Activated T-cell treated with anti-CD3 and anti-CD28 coated beads for 24 hours (primary cell): Measurements from ENCODE around the gene ZNF282.
"Not testable (repeated sequence)": the region's sequence is repeated elsewhere in the genome, so short reads cannot be mapped to it uniquely, and the experiment has no call there.

Source experiments
- DNase-seq: peaks from one replicate; pipeline ENCODE4 v3.0.0-alpha.2; 2020; ENCODE audit warnings: low read depth

The ZNF282 gene

DNA sequence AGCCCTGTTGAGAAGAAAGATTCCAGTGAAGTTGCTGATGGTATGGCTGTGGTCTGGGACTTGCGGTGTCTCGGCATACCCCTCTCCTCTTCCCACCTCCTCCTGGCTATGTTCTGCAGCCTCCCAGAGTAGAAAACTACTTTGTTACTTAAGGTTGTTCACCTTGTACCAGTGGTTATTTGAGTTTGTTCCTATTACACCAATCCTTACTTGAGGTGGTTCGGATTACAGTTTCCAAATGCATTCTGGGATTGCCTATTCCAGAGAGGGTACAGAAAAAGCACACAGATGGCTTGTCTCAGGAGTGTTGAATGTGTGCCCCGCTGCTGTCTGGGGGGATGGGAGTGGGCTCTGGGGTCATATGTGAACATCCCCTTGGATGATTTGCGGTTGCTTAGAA lies 59.8 kb downstream of the ZNF282 start:
- DNase-seq, result no peak

DNA sequence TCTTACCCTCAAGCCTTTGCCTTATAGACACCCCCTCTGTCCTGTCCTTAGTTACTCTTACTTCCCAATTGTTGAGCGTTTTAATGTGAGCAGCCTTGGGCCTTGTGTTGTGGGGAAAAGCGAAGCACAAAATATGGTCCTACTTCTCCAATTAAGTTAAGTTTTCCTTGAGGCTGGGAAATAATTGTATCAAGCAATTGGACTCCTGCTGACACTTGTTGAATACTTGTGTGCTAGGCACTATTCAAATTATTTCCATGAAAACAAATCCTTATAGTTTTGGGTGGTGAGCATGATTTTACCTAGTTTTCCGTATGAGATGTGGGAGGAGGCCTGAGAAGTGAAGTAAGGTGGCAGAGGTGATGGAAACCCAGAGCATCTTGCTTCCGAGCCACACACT lies 61.2 kb downstream of the ZNF282 start:
- no peak for DNase-seq

DNA sequence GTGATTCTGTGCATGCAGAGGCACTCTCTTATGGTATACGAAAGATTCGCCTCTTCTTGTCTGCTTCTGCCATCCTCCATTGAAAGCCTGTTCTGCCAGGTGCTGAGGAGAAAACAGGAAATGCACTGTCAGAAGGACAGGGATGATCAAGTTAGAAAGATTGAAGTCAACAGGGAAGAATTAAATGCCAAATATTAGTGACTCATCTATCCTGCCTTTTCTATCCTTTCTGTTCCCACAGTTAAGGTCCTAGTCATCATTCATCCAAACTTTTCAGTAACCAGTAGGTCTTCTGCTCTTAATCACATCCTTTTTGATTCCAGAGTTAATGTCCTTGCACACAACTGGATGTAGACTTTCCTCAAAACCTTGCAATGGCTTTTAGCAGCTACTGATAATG lies 61.8 kb downstream of the ZNF282 start:
- DNase-seq, result no peak

DNA sequence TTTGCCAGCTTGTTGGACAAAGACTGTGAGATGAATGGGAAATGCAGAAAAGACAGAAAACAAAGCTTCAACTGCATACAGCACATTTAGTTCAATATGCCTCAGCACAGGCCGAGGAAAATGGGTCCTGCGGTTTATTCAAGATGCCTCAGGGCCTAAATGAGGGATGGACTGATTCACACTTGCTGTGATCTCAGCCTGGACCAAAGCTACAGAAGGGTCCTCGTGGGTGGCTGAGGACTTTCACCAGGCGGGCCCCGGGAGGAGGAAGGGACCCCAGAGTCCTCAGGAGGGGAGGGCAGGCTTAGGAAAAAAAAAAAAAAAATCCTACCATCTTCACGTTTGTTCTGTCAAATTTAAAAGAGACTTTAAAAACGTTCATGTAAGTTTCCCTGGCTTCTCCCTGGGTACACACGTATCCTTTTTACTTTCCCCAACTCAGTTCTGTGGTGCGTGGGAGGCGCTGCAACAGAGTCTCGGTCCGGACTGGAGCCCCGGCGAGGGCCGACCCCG lies 66.0 kb downstream of the ZNF282 start:
- DNase-seq, result no peak

DNA sequence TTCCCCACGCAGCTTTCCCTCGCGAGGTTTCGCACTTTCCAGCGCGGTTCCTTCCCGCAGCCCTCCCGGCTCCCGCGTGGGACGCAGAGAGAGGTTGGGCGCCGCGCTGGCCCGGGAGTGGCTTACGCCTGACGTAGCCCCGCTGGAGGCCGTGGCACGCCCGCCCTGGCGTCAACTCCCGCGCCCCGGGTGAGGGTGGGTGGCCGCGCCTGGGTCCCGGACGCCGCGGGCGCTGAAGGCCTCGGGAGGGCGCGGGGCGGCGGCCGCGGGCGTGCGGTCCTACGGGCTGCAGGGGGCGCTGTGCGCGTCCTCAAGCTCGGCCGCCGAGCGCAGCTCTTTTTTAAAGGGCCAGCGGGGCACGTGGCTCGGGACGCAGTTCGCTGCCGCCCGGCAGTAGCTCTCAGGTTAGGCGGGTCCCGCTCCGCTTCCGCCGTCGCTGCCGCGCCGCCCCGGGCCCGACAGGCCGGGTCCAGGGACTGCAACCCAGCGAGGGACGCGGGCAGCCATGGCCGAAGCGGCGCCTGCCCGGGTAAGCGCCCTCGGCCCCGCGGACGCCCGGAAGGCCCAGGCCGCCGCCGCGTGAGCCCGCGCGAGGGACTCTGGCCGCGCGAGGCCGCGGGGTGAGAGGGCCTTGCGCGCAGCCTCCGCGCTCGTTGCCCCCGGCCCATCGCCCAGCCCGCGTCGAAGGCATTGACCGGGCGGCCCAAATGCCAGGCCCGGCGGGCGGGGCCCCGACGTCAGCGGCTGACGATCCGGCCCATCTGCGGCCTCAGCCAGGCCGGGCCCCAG lies 66.7 kb downstream of the ZNF282 start, which contains the start of gene ZNF783:
TSS of gene ZNF783 (plus strand) at position 368 of the 789 bp plus-strand sequence. CDS start at position 506, 138 bp downstream.
- DNase-seq, result peak; percentile 83

DNA sequence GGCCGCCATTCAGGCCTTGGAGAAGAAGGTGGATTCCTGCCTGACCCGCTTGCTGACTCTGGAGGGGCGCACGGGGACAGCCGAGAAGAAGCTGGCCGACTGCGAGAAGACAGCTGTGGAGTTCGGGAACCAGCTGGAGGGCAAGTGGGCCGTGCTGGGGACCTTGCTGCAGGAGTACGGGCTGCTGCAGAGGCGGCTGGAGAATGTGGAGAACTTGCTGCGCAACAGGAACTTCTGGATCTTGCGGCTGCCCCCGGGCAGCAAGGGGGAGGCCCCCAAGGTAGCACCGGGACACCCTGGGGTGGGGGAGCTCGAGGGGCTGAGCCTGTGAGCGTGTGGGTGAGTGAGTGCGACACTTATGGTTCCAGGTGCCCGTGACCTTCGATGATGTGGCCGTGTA lies 71.1 kb downstream of the ZNF282 start:
- DNase-seq, result no peak

DNA sequence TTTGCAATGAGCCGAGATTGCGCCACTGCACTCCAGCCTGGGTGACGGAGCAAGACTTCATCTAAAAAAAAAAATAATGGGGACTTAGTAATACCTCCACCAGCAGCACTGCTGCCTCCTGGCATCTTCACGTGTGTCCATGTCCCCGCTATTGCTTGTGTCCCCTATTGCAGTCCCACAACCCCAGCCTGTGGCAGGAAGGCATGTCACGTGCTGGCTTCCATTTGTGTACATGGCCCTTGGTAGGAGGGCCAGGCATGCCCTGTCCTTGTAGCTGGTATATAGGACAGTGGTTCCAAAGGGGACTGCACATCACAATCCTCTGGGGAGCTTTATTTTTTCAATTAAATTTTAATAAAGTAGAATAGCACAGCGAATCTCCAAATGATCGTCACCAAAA lies 72.4 kb downstream of the ZNF282 start:
- DNase-seq, result no peak

DNA sequence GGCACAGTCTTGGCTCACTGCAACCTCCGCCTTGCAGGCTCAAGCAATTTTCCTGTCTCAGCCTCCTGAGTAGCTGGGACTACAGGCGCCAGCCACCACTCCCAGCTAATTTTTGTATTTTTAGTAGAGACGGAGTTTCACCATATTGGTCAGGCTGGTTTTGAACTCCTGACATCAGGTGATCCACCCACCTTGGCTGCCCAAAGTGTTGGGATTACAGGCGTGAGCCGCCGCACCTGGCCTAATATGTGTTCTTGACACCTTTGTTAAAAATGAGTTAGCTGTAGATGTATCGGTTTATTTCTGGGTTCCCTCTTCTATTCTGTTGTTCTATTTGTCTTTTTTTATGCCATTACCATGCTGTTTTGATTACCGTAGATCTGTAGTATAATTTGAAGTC lies 79.1 kb downstream of the ZNF282 start:
- DNase-seq, result not testable (repeated sequence)
